Measurements from ENCODE around the gene SPEN.
"Not testable (repeated sequence)": the region's sequence is repeated elsewhere in the genome, so short reads cannot be mapped to it uniquely, and the experiment has no call there.

SPEN gene

DNA sequence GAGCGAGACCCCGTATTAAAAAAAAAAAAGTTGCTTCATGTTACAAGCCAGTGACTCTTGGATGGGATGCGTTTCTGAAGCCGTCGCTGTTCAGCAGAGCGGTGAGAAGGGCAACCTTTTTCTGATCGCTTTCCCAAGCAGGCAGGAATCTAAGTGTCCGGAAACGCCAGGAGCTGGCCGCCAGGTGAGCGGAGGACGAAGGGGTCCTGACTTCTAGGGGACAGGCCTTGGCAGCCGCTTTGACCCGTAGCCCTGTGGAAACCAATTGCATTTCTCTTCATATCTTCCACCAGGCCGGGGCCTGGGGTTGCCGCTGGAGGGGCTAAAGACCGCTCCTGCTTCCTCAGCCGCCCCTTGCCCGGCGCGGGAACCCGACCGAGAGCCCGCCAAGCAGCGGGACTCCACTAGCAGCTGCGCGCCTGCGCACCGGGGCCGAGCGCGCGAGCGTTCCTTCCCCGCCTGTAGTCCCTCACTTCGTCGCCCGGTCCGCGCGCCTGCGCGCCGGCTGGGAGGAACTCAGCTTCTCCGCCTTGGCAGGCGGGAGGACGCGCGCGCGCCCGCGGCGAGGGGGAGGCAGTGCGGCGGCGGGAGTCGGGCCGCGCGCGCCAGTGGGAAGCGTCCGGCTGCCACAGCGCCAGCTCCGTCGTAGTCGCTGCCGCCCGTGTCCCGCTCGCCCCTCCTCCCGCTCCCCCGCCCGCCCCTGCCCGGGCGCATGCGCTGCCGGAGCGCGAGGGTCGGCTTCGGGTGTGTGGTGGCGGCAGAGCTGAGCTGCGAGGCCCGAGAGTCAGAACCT lies at the start of gene SPEN:
Gene SPEN, plus strand, starts transcription at position 608 of the 793 bp plus-strand sequence. CDS start 361 bp downstream, outside the sequence.
- no peaks in the 10 kb centered on the region for H3K27me3 Mint-ChIP-seq
- H3K9me3 Mint-ChIP-seq, result no peaks in the 10 kb centered on the region
- H3K36me3 Mint-ChIP-seq (ENCODE audit: low read depth), result peaks cover 8% of the 10 kb centered on the region
- H3K4me3 Mint-ChIP-seq, result peak within 1 kb of the TSS; percentile 99
- peak within 1 kb of the TSS; percentile 94 for H3K27ac Mint-ChIP-seq
- peaks cover 54% of the 10 kb centered on the region for H3K4me1 Mint-ChIP-seq (ENCODE audit: low read depth)

- H3K27me3 Mint-ChIP-seq, result peaks cover 4% of the 10 kb centered on the region
- no peak overlapping the region for H3K27ac Mint-ChIP-seq
- no peaks in the 10 kb centered on the region for H3K36me3 Mint-ChIP-seq (ENCODE audit: low read depth)
- no peaks in the 10 kb centered on the region for H3K9me3 Mint-ChIP-seq
- peaks cover 19% of the 10 kb centered on the region for H3K4me1 Mint-ChIP-seq (ENCODE audit: low read depth)
- H3K4me3 Mint-ChIP-seq, result no peak overlapping the region
These were observed 48.3 kb upstream of the SPEN start for GRCh38 chr1:15799004-15799867.

- Mint-ChIP-seq H3K27me3 (peaks cover 4% of the 10 kb centered on the region), H3K27ac (no peak overlapping the region), H3K36me3 (ENCODE audit: low read depth) (no peaks in the 10 kb centered on the region), H3K4me3 (no peak overlapping the region), H3K4me1 (ENCODE audit: low read depth) (peaks cover 15% of the 10 kb centered on the region), H3K9me3 (no peaks in the 10 kb centered on the region)
These were observed 47.3 kb upstream of the SPEN start for GRCh38 chr1:15799928-15800835.

GRCh38 chr1:15802234-15802965 lies 45.1 kb upstream of the SPEN start:
- H3K27me3 Mint-ChIP-seq, result peaks cover 4% of the 10 kb centered on the region
- no peaks in the 10 kb centered on the region for H3K9me3 Mint-ChIP-seq
- H3K36me3 Mint-ChIP-seq (ENCODE audit: low read depth), result no peaks in the 10 kb centered on the region
- peaks cover 8% of the 10 kb centered on the region for H3K4me1 Mint-ChIP-seq (ENCODE audit: low read depth)
- H3K27ac Mint-ChIP-seq, result no peak overlapping the region
- no peak overlapping the region for H3K4me3 Mint-ChIP-seq

GRCh38 chr1:15803380-15803779 lies 44.1 kb upstream of the SPEN start:
- no peak overlapping the region for H3K27ac Mint-ChIP-seq
- H3K4me1 Mint-ChIP-seq (ENCODE audit: low read depth), result peaks cover 8% of the 10 kb centered on the region
- no peak overlapping the region for H3K4me3 Mint-ChIP-seq
- no peaks in the 10 kb centered on the region for H3K36me3 Mint-ChIP-seq (ENCODE audit: low read depth)
- peaks cover 4% of the 10 kb centered on the region for H3K27me3 Mint-ChIP-seq
- H3K9me3 Mint-ChIP-seq, result no peaks in the 10 kb centered on the region

- H3K27me3 Mint-ChIP-seq, result peaks cover 4% of the 10 kb centered on the region
- H3K4me3 Mint-ChIP-seq, result no peak overlapping the region
- H3K36me3 Mint-ChIP-seq (ENCODE audit: low read depth), result no peaks in the 10 kb centered on the region
- H3K9me3 Mint-ChIP-seq, result no peaks in the 10 kb centered on the region
- peaks cover 5% of the 10 kb centered on the region for H3K4me1 Mint-ChIP-seq (ENCODE audit: low read depth)
- H3K27ac Mint-ChIP-seq, result no peak overlapping the region
These were observed 43.4 kb upstream of the SPEN start for GRCh38 chr1:15804060-15804459.

- peaks cover 4% of the 10 kb centered on the region for H3K27me3 Mint-ChIP-seq
- H3K9me3 Mint-ChIP-seq, result no peaks in the 10 kb centered on the region
- H3K36me3 Mint-ChIP-seq (ENCODE audit: low read depth), result no peaks in the 10 kb centered on the region
- H3K4me1 Mint-ChIP-seq (ENCODE audit: low read depth), result no peaks in the 10 kb centered on the region
- no peak overlapping the region for H3K4me3 Mint-ChIP-seq
- H3K27ac Mint-ChIP-seq, result no peak overlapping the region
These were observed 40.4 kb upstream of the SPEN start for GRCh38 chr1:15807121-15807520.

GRCh38 chr1:15807549-15807948 lies 40.0 kb upstream of the SPEN start, which contains the start of gene UQCRHL:
UQCRHL (minus strand) TSS chr1:15807649; CDS start chr1:15807649, 0 bp downstream.
- H3K4me1 Mint-ChIP-seq (ENCODE audit: low read depth); H3K27me3 Mint-ChIP-seq; H3K36me3 Mint-ChIP-seq (ENCODE audit: low read depth); H3K9me3 Mint-ChIP-seq; H3K27ac Mint-ChIP-seq; H3K4me3 Mint-ChIP-seq: not testable (repeated sequence)

GRCh38 chr1:15808955-15809354 lies 38.6 kb upstream of the SPEN start:
- Mint-ChIP-seq H3K27ac (no peak overlapping the region), H3K4me1 (ENCODE audit: low read depth) (no peaks in the 10 kb centered on the region), H3K27me3 (no peaks in the 10 kb centered on the region), H3K9me3 (no peaks in the 10 kb centered on the region), H3K4me3 (no peak overlapping the region), H3K36me3 (ENCODE audit: low read depth) (no peaks in the 10 kb centered on the region)

- Mint-ChIP-seq H3K36me3 (ENCODE audit: low read depth) (no peaks in the 10 kb centered on the region), H3K9me3 (no peaks in the 10 kb centered on the region), H3K4me3 (no peak overlapping the region), H3K27ac (no peak overlapping the region), H3K4me1 (ENCODE audit: low read depth) (no peaks in the 10 kb centered on the region), H3K27me3 (no peaks in the 10 kb centered on the region)
These were observed 37.4 kb upstream of the SPEN start for GRCh38 chr1:15810073-15810472.

- no peaks in the 10 kb centered on the region for H3K27me3 Mint-ChIP-seq
- H3K9me3 Mint-ChIP-seq, result no peaks in the 10 kb centered on the region
- H3K36me3 Mint-ChIP-seq (ENCODE audit: low read depth), result no peaks in the 10 kb centered on the region
- peaks cover 9% of the 10 kb centered on the region for H3K4me1 Mint-ChIP-seq (ENCODE audit: low read depth)
- H3K4me3 Mint-ChIP-seq, result no peak overlapping the region
- no peak overlapping the region for H3K27ac Mint-ChIP-seq
These were observed 30.8 kb upstream of the SPEN start for GRCh38 chr1:15816674-15817073.

- H3K4me3 Mint-ChIP-seq, result no peak overlapping the region
- no peaks in the 10 kb centered on the region for H3K9me3 Mint-ChIP-seq
- no peak overlapping the region for H3K27ac Mint-ChIP-seq
These were observed 27.0 kb upstream of the SPEN start for GRCh38 chr1:15820478-15820877.

GRCh38 chr1:15825800-15826199 lies 21.7 kb upstream of the SPEN start:
- Mint-ChIP-seq H3K9me3 (no peaks in the 10 kb centered on the region), H3K27me3 (no peaks in the 10 kb centered on the region), H3K4me1 (ENCODE audit: low read depth) (peaks cover 21% of the 10 kb centered on the region), H3K27ac (no peak overlapping the region), H3K36me3 (ENCODE audit: low read depth) (no peaks in the 10 kb centered on the region), H3K4me3 (no peak overlapping the region)

More at GRCh38 chr1:15820478-15820877, 27.0 kb upstream of the SPEN start:
- Mint-ChIP-seq H3K36me3 (ENCODE audit: low read depth) (no peaks in the 10 kb centered on the region), H3K4me1 (ENCODE audit: low read depth) (peaks cover 12% of the 10 kb centered on the region), H3K27me3 (no peaks in the 10 kb centered on the region)

Measured in stimulated activated naive CD8-positive, alpha-beta T cell treated with anti-CD3 and anti-CD28 coated beads, Interleukin-15, Interleukin-2, amounts not matched to agents 100 ng/mL and 50 ng/mL, for 24 hours (primary cell).